Dedifferentiated amniotic fluid mesenchymal stem cell (primary cell): ENCODE measurements around the gene SDK1.
"Not testable (repeated sequence)": the region's sequence is repeated elsewhere in the genome, so short reads cannot be mapped to it uniquely, and the experiment has no call there.

Experiments used
- DNase-seq: peaks from one replicate; pipeline ENCODE4 v3.0.0-alpha.2; 2016; ENCODE audit errors: extremely low spot score

The SDK1 gene

GRCh38 chr7:4074407-4074806 is 773.4 kb downstream of the SDK1 start:
- DNase-seq, result no peak

- DNase-seq, result no peak
Observed at GRCh38 chr7:4074994-4075393, 773.9 kb downstream of the SDK1 start.

- no peak for DNase-seq
Observed at GRCh38 chr7:4076701-4077294, 775.7 kb downstream of the SDK1 start.

- no peak for DNase-seq
Observed at GRCh38 chr7:4077980-4078379, 776.9 kb downstream of the SDK1 start.

GRCh38 chr7:4078580-4078979 is 777.5 kb downstream of the SDK1 start:
- no peak for DNase-seq

GRCh38 chr7:4079366-4079765 is 778.3 kb downstream of the SDK1 start:
- DNase-seq, result no peak

GRCh38 chr7:4079956-4080355 is 778.9 kb downstream of the SDK1 start:
- DNase-seq, result no peak

GRCh38 chr7:4080954-4081353 is 779.9 kb downstream of the SDK1 start:
- no peak for DNase-seq

- DNase-seq, result no peak
Observed at GRCh38 chr7:4083513-4083912, 782.5 kb downstream of the SDK1 start.

- no peak for DNase-seq
Observed at GRCh38 chr7:4084271-4084670, 783.2 kb downstream of the SDK1 start.

GRCh38 chr7:4085937-4086691 is 785.1 kb downstream of the SDK1 start:
- DNase-seq, result no peak

- DNase-seq, result no peak
Observed at GRCh38 chr7:4086723-4087122, 785.7 kb downstream of the SDK1 start.

GRCh38 chr7:4091767-4092166 is 790.7 kb downstream of the SDK1 start:
- DNase-seq, result no peak

- DNase-seq, result no peak
Observed at GRCh38 chr7:4093035-4093434, 792.0 kb downstream of the SDK1 start.

- no peak for DNase-seq
Observed at GRCh38 chr7:4093483-4093882, 792.4 kb downstream of the SDK1 start.

- DNase-seq, result not testable (repeated sequence)
Observed at GRCh38 chr7:4094158-4094557, 793.1 kb downstream of the SDK1 start.

- DNase-seq, result no peak
Observed at GRCh38 chr7:4097001-4097609, 796.1 kb downstream of the SDK1 start.

- DNase-seq, result no peak
Observed at GRCh38 chr7:4098169-4098568, 797.1 kb downstream of the SDK1 start.

- no peak for DNase-seq
Observed at GRCh38 chr7:4099651-4100050, 798.6 kb downstream of the SDK1 start.

GRCh38 chr7:4100148-4100547 is 799.1 kb downstream of the SDK1 start:
- DNase-seq, result no peak

GRCh38 chr7:4100691-4101090 is 799.6 kb downstream of the SDK1 start:
- no peak for DNase-seq

- no peak for DNase-seq
Observed at GRCh38 chr7:4102231-4102841, 801.3 kb downstream of the SDK1 start.
